Fibroblast of mammary gland (primary cell): ENCODE results near the gene CNIH2.

Experiments
- DNase-seq: peaks from one replicate; pipeline ENCODE4 v3.0.0-alpha.2; 2010; ENCODE audit warnings: low read depth
- H3K4me3 ChIP-seq: 2 replicates; pipeline ENCODE4 v1.5.1; 2011; ENCODE audit warnings: low read depth, mild to moderate bottlenecking, low read length, moderate library complexity; ENCODE audit not compliant: control insufficient read depth
- TF ChIP-seq, protein P1 (sequence below): conservative IDR thresholded peaks from 2 replicates; pipeline ENCODE4 v1.5.1; 2011; ENCODE audit warnings: low read depth, low read length, inconsistent platforms; ENCODE audit not compliant: control insufficient read depth, insufficient read depth

The CNIH2 gene

DNA sequence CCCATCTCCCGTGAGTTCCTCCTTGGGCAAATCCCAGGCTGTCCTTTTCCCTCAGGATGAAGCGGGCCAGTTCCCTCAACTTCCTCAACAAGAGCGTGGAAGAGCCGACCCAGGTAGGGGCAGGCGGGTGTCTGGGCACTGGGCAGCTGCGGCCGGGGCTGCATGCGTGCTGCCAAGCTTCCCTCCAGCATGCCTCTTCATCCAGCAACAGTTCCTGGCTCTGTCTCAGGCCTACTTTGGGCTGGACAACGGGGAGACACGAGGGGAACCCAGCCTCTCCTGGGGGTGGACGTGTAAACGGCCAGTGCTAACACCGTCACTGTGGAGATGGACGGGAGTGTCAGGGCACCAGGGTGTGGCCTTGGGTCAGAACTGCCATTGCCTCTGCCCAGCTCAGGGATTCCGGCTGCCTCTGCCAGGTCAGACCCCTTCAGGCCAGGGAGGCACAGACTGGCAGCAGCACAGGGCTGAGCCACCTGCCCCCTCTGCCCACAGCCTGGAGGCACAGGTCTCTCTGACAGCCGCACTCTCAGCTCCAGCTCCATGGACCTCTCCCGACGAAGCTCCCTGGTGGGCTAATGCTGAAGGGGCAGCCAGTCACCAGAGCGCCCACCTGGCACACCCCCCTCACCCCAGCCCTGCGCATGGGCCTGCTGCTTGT lies 11.5 kb upstream of the CNIH2 start:
- H3K4me3 ChIP-seq: peak overlapping the region; percentile 63
- TF ChIP-seq, protein P1, sequence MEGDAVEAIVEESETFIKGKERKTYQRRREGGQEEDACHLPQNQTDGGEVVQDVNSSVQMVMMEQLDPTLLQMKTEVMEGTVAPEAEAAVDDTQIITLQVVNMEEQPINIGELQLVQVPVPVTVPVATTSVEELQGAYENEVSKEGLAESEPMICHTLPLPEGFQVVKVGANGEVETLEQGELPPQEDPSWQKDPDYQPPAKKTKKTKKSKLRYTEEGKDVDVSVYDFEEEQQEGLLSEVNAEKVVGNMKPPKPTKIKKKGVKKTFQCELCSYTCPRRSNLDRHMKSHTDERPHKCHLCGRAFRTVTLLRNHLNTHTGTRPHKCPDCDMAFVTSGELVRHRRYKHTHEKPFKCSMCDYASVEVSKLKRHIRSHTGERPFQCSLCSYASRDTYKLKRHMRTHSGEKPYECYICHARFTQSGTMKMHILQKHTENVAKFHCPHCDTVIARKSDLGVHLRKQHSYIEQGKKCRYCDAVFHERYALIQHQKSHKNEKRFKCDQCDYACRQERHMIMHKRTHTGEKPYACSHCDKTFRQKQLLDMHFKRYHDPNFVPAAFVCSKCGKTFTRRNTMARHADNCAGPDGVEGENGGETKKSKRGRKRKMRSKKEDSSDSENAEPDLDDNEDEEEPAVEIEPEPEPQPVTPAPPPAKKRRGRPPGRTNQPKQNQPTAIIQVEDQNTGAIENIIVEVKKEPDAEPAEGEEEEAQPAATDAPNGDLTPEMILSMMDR: no peak

DNA sequence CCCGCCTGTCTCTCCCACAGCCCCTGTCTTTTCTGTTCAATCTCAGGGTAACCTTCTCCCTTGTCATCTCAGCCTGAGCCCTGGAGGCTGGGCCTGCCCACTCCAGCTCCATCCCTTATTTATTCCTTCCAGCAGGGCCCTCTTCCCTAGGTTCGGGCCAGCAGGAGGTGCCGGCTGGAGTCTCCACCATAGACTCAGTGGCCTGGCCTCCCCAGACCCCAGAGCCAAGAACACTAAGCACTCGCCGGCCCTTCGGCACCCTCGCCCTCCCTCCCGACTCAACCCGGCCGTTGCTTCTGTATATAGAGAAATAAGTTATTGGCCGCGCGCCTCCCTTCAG lies 11.0 kb upstream of the CNIH2 start:
- DNase-seq: no peak
- TF ChIP-seq, protein P1: no peak
- peak overlapping the region; percentile 63 for H3K4me3 ChIP-seq

More for the DNA sequence above, 11.5 kb upstream of the CNIH2 start:
- no peak for DNase-seq

DNA sequence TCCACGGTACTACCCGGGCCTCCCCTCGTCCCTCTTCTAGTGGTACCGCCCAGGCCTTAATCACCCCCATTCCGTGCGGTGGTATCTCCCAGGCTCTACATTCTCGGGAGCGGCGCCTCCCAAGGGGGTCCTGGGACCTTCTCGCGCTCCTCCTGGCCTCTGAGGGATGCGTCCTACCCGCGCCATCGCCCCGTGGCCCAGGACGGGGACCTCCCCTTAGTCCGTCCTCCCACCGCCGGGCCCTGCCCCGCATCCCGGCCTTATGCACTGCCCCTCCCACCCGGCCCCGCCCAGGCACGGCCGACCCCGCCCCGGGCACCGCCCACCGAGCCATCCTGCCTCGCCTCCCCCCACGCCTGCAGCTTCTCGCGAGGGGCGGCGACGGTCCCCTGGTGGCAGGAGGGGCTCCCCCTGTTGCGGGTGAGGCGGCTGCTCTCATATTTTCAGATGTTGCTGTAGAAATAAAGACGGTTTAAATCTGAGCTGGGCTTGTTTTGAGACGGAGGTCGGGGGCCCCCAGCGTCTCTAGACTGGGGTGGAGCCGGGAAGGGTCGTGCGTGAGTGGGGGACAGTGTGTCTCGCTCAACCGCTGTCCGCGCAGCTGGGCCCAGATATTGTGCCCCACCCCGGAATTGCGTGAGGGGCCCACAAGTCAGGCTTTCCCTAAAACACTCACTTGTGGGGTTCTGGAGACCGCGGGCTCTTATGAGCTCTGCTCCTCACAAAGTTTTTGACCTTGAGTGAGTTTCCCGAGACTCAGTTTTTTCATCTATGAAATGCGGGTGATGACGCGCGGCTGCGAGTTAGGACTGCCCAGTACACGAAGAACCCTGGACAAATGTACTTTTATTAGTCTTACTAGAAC lies 10.4 kb upstream of the CNIH2 start:
- DNase-seq: peak; percentile 76
- TF ChIP-seq, protein P1: no peak
- H3K4me3 ChIP-seq: peak overlapping the region; percentile 63

DNA sequence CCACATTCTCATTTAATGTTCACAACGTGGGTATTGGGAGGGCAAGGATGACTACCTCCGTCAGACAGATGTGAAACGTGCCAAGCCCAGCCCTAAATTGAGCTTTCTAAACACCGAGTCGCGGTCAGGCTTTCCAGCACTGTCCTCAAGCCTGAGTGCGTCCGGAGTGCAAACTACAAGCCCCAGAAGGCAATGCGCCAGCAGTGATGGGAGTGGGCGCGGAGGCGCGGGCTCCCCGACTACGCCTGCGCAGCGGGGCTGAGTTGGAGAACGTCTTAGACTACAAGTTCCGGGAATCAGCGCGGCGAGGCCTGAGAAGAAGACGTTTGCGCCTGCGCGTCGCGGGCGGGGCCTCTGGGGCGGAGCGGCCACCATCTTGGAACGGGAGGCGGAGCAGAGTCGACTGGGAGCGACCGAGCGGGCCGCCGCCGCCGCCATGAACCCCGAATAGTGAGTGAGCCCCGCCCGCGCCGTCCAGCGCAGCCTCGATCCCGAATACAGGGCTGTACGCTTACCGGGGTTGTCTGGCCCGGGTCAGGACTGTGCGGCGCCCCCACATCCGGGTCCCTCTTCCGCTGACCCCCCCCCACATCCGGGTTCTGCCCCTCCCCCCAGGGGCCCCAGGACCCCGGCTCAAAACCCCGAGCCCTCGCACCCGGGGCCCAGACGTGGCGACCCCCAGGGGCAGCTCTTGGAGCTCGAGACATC lies 9.6 kb upstream of the CNIH2 start, which contains the start of gene RAB1B:
Gene RAB1B, plus strand, starts transcription at position 396 of the 708 bp plus-strand sequence. Its CDS starts 41 bp downstream, at position 437.
- H3K4me3 ChIP-seq: peak within 1 kb of the TSS; percentile 97
- peak; percentile 99 for DNase-seq
- TF ChIP-seq, protein P1: no peak

DNA sequence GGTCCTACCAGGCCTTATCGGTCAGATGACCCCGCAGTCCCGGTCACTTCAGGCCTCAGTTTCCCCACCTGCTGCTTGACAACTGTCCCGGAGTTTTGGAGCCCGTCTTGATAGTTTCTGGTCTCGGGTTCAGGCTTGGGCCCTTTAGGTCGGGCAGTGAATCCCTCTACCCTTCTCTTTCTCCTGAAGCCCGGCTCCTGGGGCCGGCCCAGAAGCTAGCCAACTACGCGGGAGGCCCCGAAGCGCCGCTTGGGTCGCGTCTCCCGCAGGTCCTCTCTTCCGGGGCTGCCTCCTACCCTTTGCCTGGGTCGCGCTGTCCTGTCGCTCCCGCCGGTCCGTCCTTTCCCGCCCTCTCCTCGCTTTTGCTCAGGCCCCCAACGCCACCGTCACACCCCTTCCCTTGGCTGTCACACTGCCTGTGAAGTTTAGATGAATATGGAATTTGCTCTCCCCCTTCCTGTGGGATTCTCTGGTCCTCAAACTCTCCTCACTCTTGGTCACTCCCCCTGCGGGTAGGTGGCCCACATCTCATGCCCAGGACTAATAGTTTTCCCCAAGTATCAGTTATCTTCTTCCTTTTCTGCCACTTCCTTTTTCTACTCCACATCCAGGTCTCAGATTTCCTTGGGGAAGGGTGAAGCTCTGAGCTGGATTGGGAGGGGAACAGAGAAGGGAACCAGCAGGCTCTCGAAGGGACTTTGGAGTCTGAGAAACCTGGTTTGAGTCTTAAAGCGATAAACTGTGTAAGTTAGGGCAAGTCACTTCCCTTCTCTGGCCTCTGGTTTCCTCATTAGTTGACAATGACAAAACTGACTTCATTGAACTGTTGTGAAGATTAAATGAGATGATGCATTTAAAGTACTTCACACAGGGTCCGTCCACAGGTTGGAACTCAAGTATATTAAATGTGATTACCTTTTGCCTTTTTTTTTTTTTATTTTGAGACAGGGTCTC lies 8.7 kb upstream of the CNIH2 start:
- DNase-seq: peak; percentile 34
- TF ChIP-seq, protein P1: peak; percentile 30
- peak overlapping the region; percentile 97 for H3K4me3 ChIP-seq

DNA sequence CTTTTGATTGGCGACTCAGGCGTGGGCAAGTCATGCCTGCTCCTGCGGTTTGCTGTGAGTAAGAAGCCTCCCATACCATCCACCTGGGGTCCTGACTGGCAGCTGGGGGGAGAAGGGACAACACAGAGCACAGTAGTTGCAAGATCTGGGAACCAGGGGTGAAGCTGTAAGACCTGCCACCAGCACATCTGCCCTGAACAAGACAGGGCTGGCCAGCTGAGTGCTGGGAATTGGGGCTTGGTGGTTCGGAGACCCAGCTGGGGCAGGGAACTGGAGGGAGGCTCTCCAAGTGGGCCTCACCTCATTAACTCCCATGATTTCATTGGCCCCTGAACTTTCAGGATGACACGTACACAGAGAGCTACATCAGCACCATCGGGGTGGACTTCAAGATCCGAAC lies 6.2 kb upstream of the CNIH2 start:
- H3K4me3 ChIP-seq: no peak overlapping the region
- TF ChIP-seq, protein P1: no peak
- no peak for DNase-seq
